HG03469 (cell line): ENCODE measurements around the gene VAC14.
"Not testable (repeated sequence)": the region's sequence is repeated elsewhere in the genome, so short reads cannot be mapped to it uniquely, and the experiment has no call there.

Source experiments
- ATAC-seq: cut with Tn5 transposase; IDR thresholded peaks from one replicate; pipeline ENCODE4 v1.9.1; 2021; ENCODE audit warnings: mild to moderate bottlenecking, moderate library complexity, moderate number of reproducible peaks; ENCODE audit not compliant: unreplicated experiment

The VAC14 gene

GRCh38 chr16:70683146-70683944 is 117.6 kb downstream of the VAC14 start:
- ATAC-seq: no peak

DNA sequence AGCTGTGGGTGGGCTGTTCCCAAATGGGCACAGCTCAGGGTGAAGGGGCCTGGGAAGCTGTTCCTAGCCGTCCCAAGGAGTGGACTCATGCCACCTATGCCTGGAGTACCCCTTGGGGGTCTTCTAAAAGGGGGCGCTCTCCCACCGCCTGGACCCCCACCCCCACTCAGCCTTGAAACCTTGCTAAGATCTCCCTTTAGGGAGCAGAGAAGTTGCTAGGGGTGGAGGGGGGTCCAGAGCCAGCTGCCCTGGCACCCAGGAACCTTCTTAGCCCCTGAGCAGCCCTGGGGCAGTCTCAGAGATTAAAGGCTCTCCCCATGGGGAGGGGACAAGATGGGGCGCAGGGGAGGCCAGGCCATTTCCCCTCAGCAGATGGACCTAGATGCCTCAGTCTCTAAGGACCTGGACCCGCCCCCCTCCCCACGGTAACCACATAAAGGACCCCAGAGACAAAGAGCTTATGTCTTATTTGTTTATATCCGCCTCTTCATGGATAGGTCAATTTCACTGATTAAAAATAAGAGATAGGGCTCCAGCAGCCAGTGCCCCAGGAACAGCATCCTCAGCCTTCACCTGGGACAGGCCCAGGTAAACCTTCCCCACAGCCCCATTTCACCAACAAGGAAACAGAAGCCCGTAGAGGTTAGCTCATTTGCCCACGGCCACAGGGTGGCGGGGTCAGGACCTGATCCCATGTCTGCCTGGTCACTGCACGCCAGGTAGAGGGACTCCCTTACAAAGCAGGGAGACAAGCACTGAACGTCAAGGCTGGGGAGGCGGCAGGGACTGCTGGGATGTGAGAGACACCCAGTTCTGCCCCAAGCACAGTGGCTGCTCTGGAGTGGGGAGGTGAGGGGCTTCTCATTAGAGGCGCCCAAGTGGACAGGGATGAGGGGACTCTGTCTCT is 118.5 kb downstream of the VAC14 start:
- no peak for ATAC-seq

GRCh38 chr16:70681382-70682238 is 119.3 kb downstream of the VAC14 start:
- no peak for ATAC-seq

GRCh38 chr16:70680495-70681381 is 120.2 kb downstream of the VAC14 start:
- ATAC-seq: no peak

- ATAC-seq: no peak
These were observed 121.1 kb downstream of the VAC14 start for GRCh38 chr16:70679671-70680494.

- no peak for ATAC-seq
These were observed 121.9 kb downstream of the VAC14 start for GRCh38 chr16:70678898-70679670.

DNA sequence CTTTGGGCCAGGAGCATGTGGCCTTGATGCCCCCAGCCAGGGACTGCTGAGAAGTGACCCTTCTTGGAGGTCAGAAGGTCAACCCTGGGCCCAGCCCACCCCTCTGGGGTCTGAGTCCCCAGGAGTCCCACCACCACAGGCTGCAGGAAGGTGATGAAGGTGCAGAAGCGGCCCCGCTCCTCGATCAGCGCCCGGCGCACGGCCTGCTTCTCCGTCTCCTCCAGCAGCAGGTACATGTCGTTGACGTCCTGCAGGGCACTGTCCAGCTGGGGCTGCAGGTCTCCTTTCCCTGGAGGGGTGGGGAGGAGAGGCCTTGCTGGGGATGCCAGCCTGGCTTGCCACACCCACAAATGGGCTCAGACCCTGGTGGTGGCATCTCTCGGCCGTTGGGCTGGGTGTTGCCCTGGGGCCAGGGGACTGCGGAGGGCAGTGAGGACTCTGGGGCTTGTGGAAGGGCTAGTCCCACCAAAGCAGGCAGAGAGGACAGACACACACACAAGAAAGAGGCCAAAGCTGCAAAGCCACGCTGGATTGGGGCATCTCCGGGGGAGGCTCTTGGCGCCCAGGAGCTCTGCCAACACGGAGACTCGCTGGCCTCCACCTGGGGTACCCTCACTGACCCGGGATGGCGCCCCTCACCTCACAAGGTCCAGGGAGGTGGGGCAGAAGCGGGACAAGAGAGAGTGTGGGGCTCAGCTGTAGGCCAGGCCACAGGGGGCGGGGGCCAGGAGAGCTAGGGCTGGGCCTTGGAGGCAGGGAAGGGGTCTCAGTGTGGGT is 122.6 kb downstream of the VAC14 start:
- no peak for ATAC-seq

DNA sequence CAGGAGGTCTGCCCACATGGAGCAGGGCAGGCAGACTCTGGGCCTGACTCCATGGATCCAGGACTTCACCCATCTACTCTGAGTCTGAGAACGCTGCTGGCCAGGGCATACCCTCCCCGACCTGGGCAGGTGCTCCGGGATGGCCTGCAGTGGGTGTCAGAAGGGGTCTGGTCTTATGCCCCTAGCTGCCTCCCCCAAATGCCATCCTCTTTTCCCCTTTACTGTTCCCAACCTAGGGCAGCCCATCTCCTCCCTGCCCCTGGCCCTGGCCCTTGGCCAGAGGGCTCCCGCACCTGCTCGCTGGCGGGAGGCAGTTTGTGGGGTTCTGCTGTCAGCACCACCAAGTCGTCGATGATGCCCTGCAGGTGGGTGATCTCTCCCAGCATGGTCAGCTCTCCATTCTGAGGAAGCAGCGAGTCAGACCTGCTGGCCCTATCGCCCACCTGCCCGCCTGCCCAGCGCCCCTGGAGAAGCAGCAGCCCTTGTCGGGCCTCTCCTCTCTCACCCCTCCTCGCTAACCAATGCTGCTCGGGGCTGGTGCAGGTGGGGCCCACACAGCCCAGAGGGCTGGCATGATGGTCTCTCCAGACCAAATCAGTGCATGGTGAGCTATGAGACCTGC is 123.3 kb downstream of the VAC14 start:
- no peak for ATAC-seq

GRCh38 chr16:70676675-70677498 is 124.1 kb downstream of the VAC14 start:
- no peak for ATAC-seq

DNA sequence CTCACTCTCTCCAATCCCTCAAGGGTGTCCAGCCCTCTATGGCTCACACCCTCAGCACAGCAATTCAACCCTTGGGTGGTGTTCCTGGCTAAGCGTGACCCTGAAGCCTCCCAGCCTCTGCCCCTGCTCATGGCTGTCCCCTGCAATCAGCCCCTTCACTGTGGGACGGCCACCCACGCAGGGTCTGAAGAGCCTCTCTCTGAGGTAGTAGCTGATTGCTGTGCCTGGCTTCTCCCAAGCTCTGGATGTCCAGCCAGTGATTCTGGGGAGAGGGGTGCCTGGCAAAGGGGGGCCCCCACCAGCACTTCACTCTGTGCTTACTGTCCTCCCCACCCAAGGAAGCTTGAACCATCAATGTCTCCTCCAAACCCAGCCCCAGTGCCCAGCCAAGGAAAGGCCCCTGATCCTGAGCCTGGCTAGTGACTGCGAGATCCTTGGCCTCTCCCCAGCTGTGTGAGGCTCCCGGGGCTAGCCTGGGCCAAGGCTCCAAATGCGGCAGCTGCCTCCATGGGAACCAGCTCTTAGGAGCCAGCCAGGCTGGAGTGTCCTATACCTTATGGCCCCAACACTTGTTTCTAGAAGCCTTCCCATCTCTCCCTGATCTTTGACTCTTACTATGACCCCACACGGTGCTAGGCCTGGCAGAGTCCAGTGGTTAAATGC is 125.0 kb downstream of the VAC14 start:
- no peak for ATAC-seq

GRCh38 chr16:70674221-70675014 is 126.5 kb downstream of the VAC14 start:
- no peak for ATAC-seq

- not testable (repeated sequence) for ATAC-seq
These were observed 130.0 kb downstream of the VAC14 start for GRCh38 chr16:70670938-70671337.

DNA sequence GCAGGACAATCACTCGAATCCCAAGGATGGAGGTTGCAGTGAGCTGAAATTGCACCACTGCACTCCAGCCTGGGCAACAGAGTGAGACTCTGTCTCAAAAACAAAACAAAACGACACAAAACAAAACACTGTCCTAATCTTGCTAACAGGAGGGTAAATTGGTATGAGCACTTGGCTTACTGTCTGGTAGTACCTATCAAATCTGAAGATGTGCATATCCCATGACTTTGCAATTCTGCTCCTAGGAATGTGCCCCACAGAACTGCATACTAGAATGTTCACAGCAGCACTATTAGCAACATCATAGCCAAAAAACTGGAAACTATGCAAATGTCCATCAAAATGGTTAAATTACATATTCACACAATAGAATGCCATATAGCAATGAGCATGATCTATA is 130.8 kb downstream of the VAC14 start:
- no peak for ATAC-seq

- ATAC-seq: no peak
These were observed 134.9 kb downstream of the VAC14 start for GRCh38 chr16:70665806-70666735.
